ENCODE measurements around the gene SOHLH2.

- TF ChIP-seq CTCF (conservative IDR thresholded peaks at IDR 0.05; ENCODE audit: low read depth, low read length), result no peak
- TF ChIP-seq EZH2 (IDR thresholded peaks at IDR 0.05; ENCODE audit: borderline replicate concordance, low read depth, low read length, poor library complexity, severe bottlenecking), result no peak
These were observed 54.1 kb downstream of the SOHLH2 start for GRCh38 chr13:36160297-36160696.
